Gastrocnemius medialis (tissue), 4 donors: ENCODE data around the gene LARP4. TPM values are rescaled to one million over a fixed set of nuclear protein-coding genes. Genes with fewer than 3 reads are reported as not detected.

ENCODE experiments used
- ATAC-seq, 2 donors: fragments of 150-250 bp; one replicate each; pipeline ENCODE4 v1.9.1; 2016
- DNase-seq, 2 donors: peaks; one replicate each; pipeline ENCODE4 v3.0.0-alpha.2; 2019
- H3K27ac ChIP-seq, 4 donors: fragments of 200-600 bp; sonication (generic); 1 replicate in 1 of 4; 2 replicates in 3 of 4; pipeline ENCODE4 v1.5.1; 2016 to 2018; ENCODE audit warnings: mild to moderate bottlenecking in 2 of 4, moderate library complexity in 1 of 4
- H3K27me3 ChIP-seq, 3 donors: fragments of 200-600 bp; sonication (generic) in 2 of 3; 1 replicate in 1 of 3; 2 replicates in 2 of 3; pipeline versions ENCODE4 v1.5.1 to v1.6.0; 2016 to 2019; ENCODE audit warnings: mild to moderate bottlenecking in 1 of 3, moderate library complexity in 1 of 3
- H3K36me3 ChIP-seq, 2 donors: fragments of 200-600 bp; sonication (generic) in 1 of 2; one replicate each; pipeline ENCODE4 v1.5.1; 2017 to 2018
- H3K4me1 ChIP-seq, 2 donors: fragments of 200-600 bp; sonication (generic) in 1 of 2; one replicate each; pipeline ENCODE4 v1.5.1; 2016 to 2017; ENCODE audit warnings: mild to moderate bottlenecking in 2 of 2
- H3K4me3 ChIP-seq, 4 donors: fragments of 200-600 bp; sonication (generic) in 3 of 4; 1 replicate in 1 of 4; 2 replicates in 3 of 4; pipeline ENCODE4 v1.5.1; 2016 to 2019; ENCODE audit warnings: mild to moderate bottlenecking in 2 of 4
- H3K9me3 ChIP-seq, 3 donors: fragments of 200-600 bp; sonication (generic) in 2 of 3; 1 replicate in 1 of 3; 2 replicates in 2 of 3; pipeline ENCODE4 v1.5.1; 2016 to 2019
- POLR2A ChIP-seq, 2 donors: fragments of 450-650 bp; IDR thresholded peaks; one replicate each; pipeline ENCODE4 v1.6.1; 2017; ENCODE audit warnings: antibody characterized with exemption in 2 of 2, mild to moderate bottlenecking in 2 of 2, moderate library complexity in 2 of 2
- in situ Hi-C, 4 donors: fragments of 200-750 bp; cut with MboI; loops; one replicate each; pipeline versions ENCODE4 v1.15.0 to v1.8.0; 2017; ENCODE audit warnings: low sequenced_read_pairs in 4 of 4
- intact Hi-C: fragments of 100-400 bp; cut with DNase I; formaldehyde crosslinking; loops from one replicate; pipeline ENCODE4 v1.15.1; 2023; ENCODE audit warnings: low total_unique reads
- total RNA-seq, 4 donors: library from RNA; depleted of rRNA; stranded (reverse); fragments of >200 nt; gene quantifications; one replicate each; pipeline versions ENCODE4 v1.1.0 to v1.2.3, GENCODE V29; 2016
- TF ChIP-seq, protein P1 (sequence below), 5 experiments: fragments of 450-650 bp in 3 of 5; fragments of 200-600 bp in 2 of 5; sonication (generic) in 2 of 5; IDR thresholded peaks in 4 of 5; conservative IDR thresholded peaks in 1 of 5; 1 replicate in 4 of 5; 2 replicates in 1 of 5; pipeline ENCODE4 v1.5.1; 2016 to 2019; ENCODE audit warnings: antibody characterized with exemption in 5 of 5, mild to moderate bottlenecking in 3 of 5, moderate library complexity in 3 of 5

The LARP4 gene
- total RNA-seq, 4 donors from 2014 or later: 32.7 to 70.2 (median 42.4) TPM

DNA sequence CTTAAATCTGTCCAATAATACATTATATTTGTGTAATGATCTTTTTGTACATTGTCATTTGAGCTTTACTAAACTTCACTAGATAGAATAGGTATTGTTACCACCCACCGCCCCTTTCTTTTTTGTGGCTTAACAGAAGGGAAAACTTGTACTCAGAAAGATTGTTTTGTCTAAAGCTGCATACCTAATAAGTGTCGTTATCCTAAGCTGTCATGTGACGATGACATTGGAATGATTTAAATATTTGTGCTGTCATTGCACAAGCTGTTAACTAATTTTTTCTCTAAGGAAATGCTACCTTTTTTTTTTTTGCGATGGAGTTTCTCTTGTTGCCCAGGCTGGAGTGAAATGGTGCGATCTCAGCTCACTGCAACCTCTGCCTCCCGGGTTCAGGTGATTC lies 107.7 kb downstream of the LARP4 start:
- no peak overlapping the region for H3K4me3 ChIP-seq
- intact Hi-C loops: loop anchor here (10.0 kb wide), 1 partner anchor 476 kb away; no protein-coding TSS in a partner anchor
- H3K4me1 ChIP-seq: peaks cover 47 to 54% of the 10 kb centered on the region in 2 donors
- TF ChIP-seq POLR2A (IDR thresholded peaks at IDR 0.05): no peak
- TF ChIP-seq, protein P1, sequence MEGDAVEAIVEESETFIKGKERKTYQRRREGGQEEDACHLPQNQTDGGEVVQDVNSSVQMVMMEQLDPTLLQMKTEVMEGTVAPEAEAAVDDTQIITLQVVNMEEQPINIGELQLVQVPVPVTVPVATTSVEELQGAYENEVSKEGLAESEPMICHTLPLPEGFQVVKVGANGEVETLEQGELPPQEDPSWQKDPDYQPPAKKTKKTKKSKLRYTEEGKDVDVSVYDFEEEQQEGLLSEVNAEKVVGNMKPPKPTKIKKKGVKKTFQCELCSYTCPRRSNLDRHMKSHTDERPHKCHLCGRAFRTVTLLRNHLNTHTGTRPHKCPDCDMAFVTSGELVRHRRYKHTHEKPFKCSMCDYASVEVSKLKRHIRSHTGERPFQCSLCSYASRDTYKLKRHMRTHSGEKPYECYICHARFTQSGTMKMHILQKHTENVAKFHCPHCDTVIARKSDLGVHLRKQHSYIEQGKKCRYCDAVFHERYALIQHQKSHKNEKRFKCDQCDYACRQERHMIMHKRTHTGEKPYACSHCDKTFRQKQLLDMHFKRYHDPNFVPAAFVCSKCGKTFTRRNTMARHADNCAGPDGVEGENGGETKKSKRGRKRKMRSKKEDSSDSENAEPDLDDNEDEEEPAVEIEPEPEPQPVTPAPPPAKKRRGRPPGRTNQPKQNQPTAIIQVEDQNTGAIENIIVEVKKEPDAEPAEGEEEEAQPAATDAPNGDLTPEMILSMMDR (IDR thresholded peaks at IDR 0.05 in 4 of 5, conservative IDR thresholded peaks at IDR 0.05 in 1 of 5): no peak
- H3K27ac ChIP-seq: peak overlapping the region in 2 of 4 donors; percentile 2 to 95
- H3K36me3 ChIP-seq: no peaks in the 10 kb centered on the region
- no peaks in the 10 kb centered on the region for H3K27me3 ChIP-seq
- ATAC-seq (no peak), DNase-seq (no peak)
- no peaks in the 10 kb centered on the region for H3K9me3 ChIP-seq
- in situ Hi-C loops: loop anchor here in 1 of 4 donors (25.0 kb wide), 1 partner anchor 229 kb away; no protein-coding TSS in a partner anchor

DNA sequence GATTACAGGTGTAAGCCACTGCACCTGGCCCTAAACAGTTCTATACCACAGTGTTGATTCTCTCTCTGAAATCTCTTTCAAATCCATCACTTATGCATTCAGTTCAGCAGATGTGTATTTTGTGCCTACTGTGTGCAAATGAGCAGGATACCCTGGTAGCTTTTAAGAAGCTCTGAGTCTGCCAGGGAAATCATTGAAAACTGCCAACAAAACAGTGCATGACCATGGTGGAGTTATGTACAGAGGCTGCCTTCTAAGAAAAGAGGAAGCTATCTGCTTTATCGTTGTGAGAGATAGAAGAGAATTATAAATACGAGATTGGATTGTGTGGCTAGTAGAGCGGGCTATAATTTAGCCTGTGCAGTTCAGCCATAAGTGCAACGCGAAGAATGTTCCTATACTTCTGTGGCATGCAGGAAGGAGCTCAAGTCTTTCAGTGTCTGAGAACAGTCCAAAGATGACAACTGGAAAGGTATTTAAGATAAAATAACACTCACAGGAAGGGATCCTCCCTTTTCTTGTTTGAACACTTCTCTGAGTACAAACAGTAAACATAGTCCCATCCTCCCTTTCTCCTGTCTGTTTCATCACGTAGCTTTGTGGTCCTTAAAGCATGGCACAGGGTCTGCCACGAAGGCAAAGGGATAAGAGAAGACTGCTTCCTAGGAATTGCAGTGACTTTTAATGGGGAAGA lies 108.4 kb downstream of the LARP4 start:
- Histone ChIP-seq H3K27me3 (no peaks in the 10 kb centered on the region), H3K27ac (no peak overlapping the region), H3K4me3 (no peak overlapping the region), H3K36me3 (no peaks in the 10 kb centered on the region), H3K4me1 (peaks cover 52 to 55% of the 10 kb centered on the region in 2 donors), H3K9me3 (no peaks in the 10 kb centered on the region)
- DNase-seq (no peak), ATAC-seq (no peak)
- intact Hi-C loops (loop anchor here (10.0 kb wide), 1 partner anchor 476 kb away; no protein-coding TSS in a partner anchor), in situ Hi-C loops (loop anchor here in 1 of 4 donors (25.0 kb wide), 1 partner anchor 228 kb away; no protein-coding TSS in a partner anchor)
- TF ChIP-seq POLR2A (IDR thresholded peaks at IDR 0.05): no peak
- TF ChIP-seq, protein P1 (IDR thresholded peaks at IDR 0.05 in 4 of 5, conservative IDR thresholded peaks at IDR 0.05 in 1 of 5): no peak

DNA sequence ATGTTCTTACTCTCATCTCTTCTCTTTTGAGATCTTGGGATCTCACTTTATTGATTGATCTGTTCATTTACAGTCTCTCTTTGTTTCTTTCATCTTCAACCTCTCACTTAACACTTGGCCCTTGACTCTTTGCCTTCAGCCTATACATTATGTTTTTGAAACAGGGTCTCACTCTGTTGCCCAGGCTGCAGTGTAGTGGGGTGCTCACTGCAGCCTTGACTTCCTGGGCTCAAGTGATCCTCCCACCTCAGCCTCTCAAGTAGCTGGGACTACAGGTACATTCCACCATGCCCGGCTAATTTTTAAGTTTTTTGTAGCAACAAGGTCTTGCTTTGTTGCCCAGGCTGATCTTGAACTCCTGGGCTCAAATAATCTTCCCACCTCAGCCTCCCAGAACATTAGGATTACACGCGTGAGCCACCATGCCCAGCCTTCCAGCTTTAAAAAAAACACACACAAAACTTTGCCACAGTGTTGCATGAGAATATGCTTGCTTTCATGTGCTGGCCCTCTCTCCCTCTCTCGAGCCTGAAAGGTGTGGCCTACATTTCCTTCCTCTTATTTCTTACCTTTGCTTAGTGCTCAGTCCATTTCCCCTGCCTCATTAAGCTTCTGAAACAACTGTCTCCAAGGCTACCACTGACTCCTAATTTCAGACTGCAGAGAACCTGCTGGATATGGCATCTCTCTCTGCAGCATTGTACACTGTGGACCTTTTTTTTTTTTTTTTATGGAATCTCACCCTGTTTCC lies 114.0 kb downstream of the LARP4 start:
- no peaks in the 10 kb centered on the region for H3K27me3 ChIP-seq
- no peak for DNase-seq
- in situ Hi-C loops: loop anchor here in 1 of 4 donors (25.0 kb wide), 1 partner anchor 223 kb away; no protein-coding TSS in a partner anchor
- H3K9me3 ChIP-seq: no peaks in the 10 kb centered on the region
- TF ChIP-seq, protein P1 (IDR thresholded peaks at IDR 0.05 in 4 of 5, conservative IDR thresholded peaks at IDR 0.05 in 1 of 5): no peak
- TF ChIP-seq POLR2A (IDR thresholded peaks at IDR 0.05): no peak
- intact Hi-C loops: no loop called here
- H3K4me1 ChIP-seq: peaks cover 15 to 28% of the 10 kb centered on the region in 2 donors
- no peak overlapping the region for H3K4me3 ChIP-seq
- H3K36me3 ChIP-seq: no peaks in the 10 kb centered on the region
- no peak overlapping the region for H3K27ac ChIP-seq
- no peak for ATAC-seq

DNA sequence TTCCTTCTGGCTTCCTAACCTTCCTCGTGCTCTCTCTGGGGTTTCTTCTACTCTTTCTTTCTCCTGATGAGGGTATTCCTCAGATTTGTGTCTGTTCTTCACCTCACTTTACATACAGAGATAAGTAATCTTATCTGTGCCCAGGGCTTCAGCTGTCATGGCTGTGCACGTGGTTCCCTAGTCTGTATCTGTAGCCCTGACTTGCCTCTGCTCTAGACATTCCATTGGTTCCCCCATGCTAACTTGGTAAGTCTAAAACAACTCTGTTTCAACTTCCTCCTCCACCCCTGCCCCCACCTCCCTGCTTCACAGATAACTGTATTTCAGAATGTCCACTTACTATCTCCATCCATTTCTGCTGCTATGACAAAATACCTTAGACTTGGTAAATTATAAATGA lies 114.9 kb downstream of the LARP4 start:
- Histone ChIP-seq H3K27me3 (no peaks in the 10 kb centered on the region), H3K27ac (no peak overlapping the region), H3K9me3 (no peaks in the 10 kb centered on the region), H3K4me1 (peaks cover 11 to 26% of the 10 kb centered on the region in 2 donors), H3K36me3 (no peaks in the 10 kb centered on the region), H3K4me3 (no peak overlapping the region)
- TF ChIP-seq, protein P1 (IDR thresholded peaks at IDR 0.05 in 4 of 5, conservative IDR thresholded peaks at IDR 0.05 in 1 of 5): no peak
- TF ChIP-seq POLR2A (IDR thresholded peaks at IDR 0.05): no peak
- intact Hi-C loops: no loop called here
- in situ Hi-C loops: loop anchor here in 1 of 4 donors (25.0 kb wide), 1 partner anchor 222 kb away; no protein-coding TSS in a partner anchor
- ATAC-seq (no peak), DNase-seq (no peak)
